Uterus (tissue), 2 donors: ENCODE measurements around the gene ANXA6.

ENCODE experiments used
- CTCF ChIP-seq, 4 experiments: fragments of 200-600 bp in 2 of 4; fragments of 450-650 bp in 2 of 4; sonication (generic) in 2 of 4; IDR thresholded peaks; one replicate each; pipeline ENCODE4 v1.5.1; 2016 to 2019; ENCODE audit warnings: antibody characterized with exemption in 4 of 4, mild to moderate bottlenecking in 2 of 4, moderate library complexity in 1 of 4
- POLR2A ChIP-seq, 2 donors: fragments of 450-650 bp; IDR thresholded peaks; one replicate each; pipeline ENCODE4 v1.6.1; 2016; ENCODE audit warnings: antibody characterized with exemption in 2 of 2, mild to moderate bottlenecking in 1 of 2, moderate library complexity in 1 of 2

- TF ChIP-seq CTCF (IDR thresholded peaks at IDR 0.05): no peak
- no peak for TF ChIP-seq POLR2A (IDR thresholded peaks at IDR 0.05)
Measured at GRCh38 chr5:151110992-151111391, 46.6 kb downstream of the ANXA6 start.
